ENCODE measurements around the gene NDUFA11.

NDUFA11 gene

DNA sequence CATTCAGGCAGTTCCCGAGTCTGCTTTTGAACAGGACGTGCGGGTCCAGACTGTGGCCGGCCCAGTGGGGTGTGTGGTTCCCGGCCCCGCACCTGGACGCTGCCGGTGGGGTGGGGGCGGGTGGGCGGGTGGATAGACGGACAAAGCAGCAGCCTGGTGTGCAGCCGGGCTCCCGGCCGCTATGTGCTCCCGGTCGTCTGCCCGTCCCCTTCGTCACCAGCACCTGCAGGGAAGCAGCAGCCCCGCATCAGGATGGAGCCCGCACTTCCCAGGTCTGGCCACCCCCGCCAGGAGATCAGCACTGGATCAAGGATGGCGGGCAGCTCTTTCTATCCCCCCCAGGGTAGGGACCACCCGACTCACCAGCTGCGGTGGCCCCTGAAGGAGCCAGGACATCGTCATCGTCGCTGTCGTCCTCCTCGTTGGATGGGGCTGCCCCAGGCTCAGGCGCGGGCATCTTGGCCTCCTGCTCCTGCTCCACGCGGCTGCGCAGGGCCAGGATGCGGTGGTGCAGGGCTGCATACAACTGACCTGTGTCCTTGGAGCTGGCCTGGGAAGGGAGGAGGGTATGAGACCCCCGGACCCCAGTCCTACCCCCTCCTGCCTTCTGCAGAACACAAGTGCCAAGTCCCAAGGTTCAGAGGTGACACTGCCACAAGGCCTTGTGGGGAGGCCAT, 14.0 kb upstream of the NDUFA11 start:
- H3K9me3 ChIP-seq (ENCODE audit: severe bottlenecking): no peaks in the 10 kb centered on the region
- H3K27ac ChIP-seq: no peak overlapping the region
- H3K27me3 ChIP-seq (ENCODE audit: insufficient read depth, low read depth, severe bottlenecking): no peaks in the 10 kb centered on the region
- no peak for DNase-seq
- peaks cover 68% of the 10 kb centered on the region for H3K36me3 ChIP-seq
- TF ChIP-seq, protein P1, sequence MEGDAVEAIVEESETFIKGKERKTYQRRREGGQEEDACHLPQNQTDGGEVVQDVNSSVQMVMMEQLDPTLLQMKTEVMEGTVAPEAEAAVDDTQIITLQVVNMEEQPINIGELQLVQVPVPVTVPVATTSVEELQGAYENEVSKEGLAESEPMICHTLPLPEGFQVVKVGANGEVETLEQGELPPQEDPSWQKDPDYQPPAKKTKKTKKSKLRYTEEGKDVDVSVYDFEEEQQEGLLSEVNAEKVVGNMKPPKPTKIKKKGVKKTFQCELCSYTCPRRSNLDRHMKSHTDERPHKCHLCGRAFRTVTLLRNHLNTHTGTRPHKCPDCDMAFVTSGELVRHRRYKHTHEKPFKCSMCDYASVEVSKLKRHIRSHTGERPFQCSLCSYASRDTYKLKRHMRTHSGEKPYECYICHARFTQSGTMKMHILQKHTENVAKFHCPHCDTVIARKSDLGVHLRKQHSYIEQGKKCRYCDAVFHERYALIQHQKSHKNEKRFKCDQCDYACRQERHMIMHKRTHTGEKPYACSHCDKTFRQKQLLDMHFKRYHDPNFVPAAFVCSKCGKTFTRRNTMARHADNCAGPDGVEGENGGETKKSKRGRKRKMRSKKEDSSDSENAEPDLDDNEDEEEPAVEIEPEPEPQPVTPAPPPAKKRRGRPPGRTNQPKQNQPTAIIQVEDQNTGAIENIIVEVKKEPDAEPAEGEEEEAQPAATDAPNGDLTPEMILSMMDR (IDR thresholded peaks at IDR 0.05; ENCODE audit: low read depth, low read length): no peak
- H3K4me3 ChIP-seq (ENCODE audit: low read depth, low read length): no peak overlapping the region

DNA sequence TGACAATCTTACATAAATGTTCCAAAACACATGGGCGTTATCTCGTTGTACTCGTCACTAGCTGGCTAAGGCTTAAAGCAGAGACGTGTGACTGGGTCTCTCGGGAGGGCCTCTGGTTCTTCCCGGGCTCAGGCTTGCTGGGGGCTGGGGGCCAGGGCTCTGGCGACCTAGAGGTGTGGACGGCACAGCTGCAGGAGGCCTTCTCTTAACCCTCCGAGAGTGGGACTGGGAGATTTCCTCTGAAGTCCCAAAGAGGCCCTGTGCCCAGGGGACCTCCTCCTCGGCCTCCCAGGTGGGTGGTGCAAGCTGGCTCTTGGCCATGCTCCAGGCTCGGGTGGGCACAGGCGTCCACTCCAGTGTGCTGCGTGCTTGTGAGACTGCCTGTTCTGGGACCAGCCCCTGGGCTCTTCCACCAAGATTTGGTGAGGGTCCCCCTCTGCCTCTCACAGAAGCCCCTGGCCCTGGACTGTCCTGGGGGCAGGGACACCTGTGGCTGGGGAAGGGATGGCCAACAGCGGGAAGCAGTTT, 12.7 kb upstream of the NDUFA11 start:
- Histone ChIP-seq H3K27ac (no peak overlapping the region), H3K4me3 (ENCODE audit: low read depth, low read length) (no peak overlapping the region), H3K27me3 (ENCODE audit: insufficient read depth, low read depth, severe bottlenecking) (no peaks in the 10 kb centered on the region), H3K36me3 (peaks cover 57% of the 10 kb centered on the region), H3K9me3 (ENCODE audit: severe bottlenecking) (no peaks in the 10 kb centered on the region)
- TF ChIP-seq, protein P1 (IDR thresholded peaks at IDR 0.05; ENCODE audit: low read depth, low read length): no peak
- DNase-seq: no peak

DNA sequence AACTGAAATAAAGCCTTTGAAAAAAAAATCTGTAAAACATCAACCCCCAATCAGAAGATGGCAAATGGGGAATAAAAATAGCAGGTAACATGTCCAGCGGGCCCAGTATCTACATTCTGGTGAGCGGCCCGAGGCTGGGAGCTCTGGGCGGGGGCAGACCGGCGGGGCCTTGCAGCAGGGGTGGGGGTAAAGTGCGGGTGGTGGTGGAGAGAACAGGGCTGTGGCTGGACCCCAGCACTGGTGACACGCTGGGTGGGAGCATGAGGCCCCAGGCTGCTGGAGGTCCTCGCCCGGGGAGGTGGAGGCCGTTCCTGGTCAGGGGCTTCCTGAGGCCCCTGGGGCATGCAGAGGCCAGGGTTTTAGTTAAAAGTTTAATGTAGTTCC, 12.2 kb upstream of the NDUFA11 start:
- H3K27me3 ChIP-seq (ENCODE audit: insufficient read depth, low read depth, severe bottlenecking): no peaks in the 10 kb centered on the region
- no peaks in the 10 kb centered on the region for H3K9me3 ChIP-seq (ENCODE audit: severe bottlenecking)
- H3K36me3 ChIP-seq: peaks cover 57% of the 10 kb centered on the region
- no peak overlapping the region for H3K27ac ChIP-seq
- TF ChIP-seq, protein P1 (IDR thresholded peaks at IDR 0.05; ENCODE audit: low read depth, low read length): no peak
- H3K4me3 ChIP-seq (ENCODE audit: low read depth, low read length): no peak overlapping the region
- no peak for DNase-seq

DNA sequence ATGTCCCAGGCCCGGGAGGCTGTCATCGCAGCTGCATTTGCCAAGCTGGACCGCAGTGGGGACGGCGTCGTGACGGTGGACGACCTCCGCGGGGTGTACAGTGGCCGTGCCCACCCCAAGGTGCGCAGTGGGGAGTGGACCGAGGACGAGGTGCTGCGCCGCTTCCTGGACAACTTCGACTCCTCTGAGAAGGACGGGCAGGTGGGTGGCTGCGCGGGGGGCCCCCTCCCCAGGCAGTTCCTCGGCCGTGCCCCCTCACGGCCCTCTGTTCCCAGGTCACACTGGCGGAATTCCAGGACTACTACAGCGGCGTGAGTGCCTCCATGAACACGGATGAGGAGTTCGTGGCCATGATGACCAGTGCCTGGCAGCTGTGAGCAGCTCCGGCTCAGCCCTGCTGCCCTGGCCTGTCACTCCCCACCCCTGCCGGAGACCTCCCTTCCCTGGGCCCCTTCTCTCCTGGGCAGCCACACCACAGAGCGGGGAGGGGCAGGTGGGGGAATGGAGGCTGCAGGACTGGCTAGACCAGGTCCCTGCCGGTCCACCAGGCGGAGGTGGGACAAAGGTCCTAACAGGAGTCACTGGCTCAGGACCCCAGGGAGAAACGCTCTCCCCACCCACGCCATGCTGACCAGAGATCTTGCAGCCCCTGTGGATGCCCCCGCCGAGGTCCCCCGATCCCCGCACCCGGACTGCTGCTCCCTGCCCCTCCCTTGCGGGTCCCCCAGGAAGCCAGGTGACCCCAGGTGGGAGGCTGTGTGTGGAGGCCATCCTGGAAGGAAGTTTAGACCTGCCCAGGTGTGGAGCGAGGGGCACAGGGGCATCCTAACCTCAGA, 11.6 kb upstream of the NDUFA11 start:
- Histone ChIP-seq H3K36me3 (peaks cover 51% of the 10 kb centered on the region), H3K4me3 (ENCODE audit: low read depth, low read length) (no peak overlapping the region), H3K27ac (no peak overlapping the region), H3K27me3 (ENCODE audit: insufficient read depth, low read depth, severe bottlenecking) (no peaks in the 10 kb centered on the region), H3K9me3 (ENCODE audit: severe bottlenecking) (no peaks in the 10 kb centered on the region)
- TF ChIP-seq, protein P1 (IDR thresholded peaks at IDR 0.05; ENCODE audit: low read depth, low read length): no peak
- no peak for DNase-seq

DNA sequence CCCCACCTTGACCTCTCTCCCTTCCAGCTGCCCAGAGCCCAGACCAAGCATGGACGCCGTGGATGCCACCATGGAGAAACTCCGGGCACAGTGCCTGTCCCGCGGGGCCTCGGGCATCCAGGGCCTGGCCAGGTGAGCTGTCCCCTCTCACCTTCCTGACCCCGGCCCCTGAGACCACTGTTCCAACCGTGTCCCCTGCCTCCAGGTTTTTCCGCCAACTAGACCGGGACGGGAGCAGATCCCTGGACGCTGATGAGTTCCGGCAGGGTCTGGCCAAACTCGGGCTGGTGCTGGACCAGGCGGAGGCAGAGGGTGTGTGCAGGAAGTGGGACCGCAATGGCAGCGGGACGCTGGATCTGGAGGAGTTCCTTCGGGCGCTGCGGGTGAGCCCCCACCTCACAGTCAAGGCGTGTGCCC, 10.8 kb upstream of the NDUFA11 start:
- H3K36me3 ChIP-seq: peaks cover 46% of the 10 kb centered on the region

More for the DNA sequence above, 10.8 kb upstream of the NDUFA11 start:
- no peak overlapping the region for H3K27ac ChIP-seq
- H3K9me3 ChIP-seq (ENCODE audit: severe bottlenecking): no peaks in the 10 kb centered on the region
- TF ChIP-seq, protein P1 (IDR thresholded peaks at IDR 0.05; ENCODE audit: low read depth, low read length): no peak
- H3K27me3 ChIP-seq (ENCODE audit: insufficient read depth, low read depth, severe bottlenecking): no peaks in the 10 kb centered on the region
- DNase-seq: no peak
- no peak overlapping the region for H3K4me3 ChIP-seq (ENCODE audit: low read depth, low read length)
